ENCODE measurements around the gene MTHFD1L. TPM values are rescaled to one million over a fixed set of nuclear protein-coding genes. Genes with fewer than 3 reads are reported as not detected.

The MTHFD1L gene
- total RNA-seq, 2 donors from 2014 or later: 13.0 to 19.1 TPM

GRCh38 chr6:151098166-151098565 lies 232.7 kb downstream of the MTHFD1L start:
- Histone ChIP-seq H3K4me1 (no peaks in the 10 kb centered on the region), H3K9me3 (no peaks in the 10 kb centered on the region), H3K27me3 (no peaks in the 10 kb centered on the region), H3K4me3 (no peak overlapping the region), H3K27ac (no peak overlapping the region), H3K36me3 (replicated peaks in 1 of 2; ENCODE audit: insufficient read depth in 1 of 2, low read depth in 2 of 2) (no peaks in the 10 kb centered on the region)
- intact Hi-C loops (cut with DNase I): no loop called here
- 90% methylated on average over 4 of the region's 4 CpGs for WGBS, 2 donors
- ATAC-seq (no peak), DNase-seq (no peak)
- no peak for TF ChIP-seq CTCF (IDR thresholded peaks at IDR 0.05)
- no peak for TF ChIP-seq POLR2A (IDR thresholded peaks at IDR 0.05)

- intact Hi-C loops (cut with DNase I): no loop called here
- Histone ChIP-seq H3K27me3 (no peaks in the 10 kb centered on the region), H3K4me3 (no peak overlapping the region)
These were observed 234.8 kb downstream of the MTHFD1L start for GRCh38 chr6:151100326-151100725.

GRCh38 chr6:151101161-151101815 lies 235.8 kb downstream of the MTHFD1L start:
- Histone ChIP-seq H3K9me3 (no peaks in the 10 kb centered on the region), H3K36me3 (replicated peaks in 1 of 2; ENCODE audit: insufficient read depth in 1 of 2, low read depth in 2 of 2) (no peaks in the 10 kb centered on the region), H3K27ac (peak overlapping the region in 1 of 4 donors; percentile 3), H3K4me1 (no peaks in the 10 kb centered on the region), H3K27me3 (no peaks in the 10 kb centered on the region), H3K4me3 (no peak overlapping the region)
- TF ChIP-seq POLR2A (IDR thresholded peaks at IDR 0.05): no peak
- no peak for TF ChIP-seq CTCF (IDR thresholded peaks at IDR 0.05)
- no peak for DNase-seq
- intact Hi-C loops (cut with DNase I): no loop called here
- WGBS, 2 donors: 78 to 82% methylated on average over 6 of the region's 6 CpGs
- no peak for ATAC-seq

More at GRCh38 chr6:151100326-151100725, 234.8 kb downstream of the MTHFD1L start:
- DNase-seq (no peak), ATAC-seq (no peak)
- no peaks in the 10 kb centered on the region for H3K36me3 ChIP-seq (replicated peaks in 1 of 2; ENCODE audit: insufficient read depth in 1 of 2, low read depth in 2 of 2)
- no peak overlapping the region for H3K27ac ChIP-seq
- no peaks in the 10 kb centered on the region for H3K4me1 ChIP-seq
- no peak for TF ChIP-seq CTCF (IDR thresholded peaks at IDR 0.05)
- TF ChIP-seq POLR2A (IDR thresholded peaks at IDR 0.05): no peak
- H3K9me3 ChIP-seq: no peaks in the 10 kb centered on the region
- 88 to 95% methylated on average over 2 of the region's 2 CpGs for WGBS, 2 donors

- H3K4me1 ChIP-seq: no peaks in the 10 kb centered on the region
- intact Hi-C loops (cut with DNase I): no loop called here
- ATAC-seq (no peak), DNase-seq (no peak)
- TF ChIP-seq POLR2A (IDR thresholded peaks at IDR 0.05) (no peak), CTCF (IDR thresholded peaks at IDR 0.05) (no peak)
- no peak overlapping the region for H3K4me3 ChIP-seq
- H3K27ac ChIP-seq: peak overlapping the region in 1 of 4 donors; percentile 3
- no peaks in the 10 kb centered on the region for H3K36me3 ChIP-seq (replicated peaks in 1 of 2; ENCODE audit: insufficient read depth in 1 of 2, low read depth in 2 of 2)
- H3K9me3 ChIP-seq: no peaks in the 10 kb centered on the region
- 91% methylated on average over 10 of the region's 10 CpGs for whole genome bisulfite sequencing, 2 donors
- H3K27me3 ChIP-seq: no peaks in the 10 kb centered on the region
These were observed 236.6 kb downstream of the MTHFD1L start for GRCh38 chr6:151101816-151102694.

Data from body of pancreas (tissue), 4 donors.